GM19025 (cell line): Measurements from ENCODE around the gene ADGRB2.

Experiments
- ATAC-seq: cut with Tn5 transposase; IDR thresholded peaks from one replicate; pipeline ENCODE4 v1.9.1; 2021; ENCODE audit warnings: mild to moderate bottlenecking, low read depth, moderate library complexity; ENCODE audit not compliant: unreplicated experiment

Gene ADGRB2

DNA sequence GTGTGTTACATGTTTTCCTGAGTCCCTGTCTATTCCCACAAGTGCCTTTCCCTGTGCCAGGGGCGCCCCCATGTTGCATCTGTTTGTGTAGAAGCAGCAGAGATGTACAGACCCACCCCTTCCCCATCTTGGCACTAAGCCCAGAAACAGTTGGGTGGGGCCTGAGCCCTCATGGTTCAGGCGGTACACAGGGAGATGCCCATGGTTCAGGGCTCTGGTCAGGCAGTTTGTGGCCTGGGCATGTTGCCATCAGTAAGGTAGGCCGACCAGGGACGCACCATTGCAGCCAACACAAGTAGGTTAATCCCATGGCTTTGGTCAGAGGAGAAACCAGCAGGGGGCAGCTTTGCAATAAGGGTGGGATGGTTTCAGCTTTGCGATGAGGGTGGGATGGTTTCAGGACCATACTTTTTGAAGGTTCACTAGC lies 914 bp upstream of the ADGRB2 start:
- ATAC-seq = no peak

GRCh38 chr1:31763671-31764311 lies 349 bp downstream of the ADGRB2 start:
- ATAC-seq = no peak

DNA sequence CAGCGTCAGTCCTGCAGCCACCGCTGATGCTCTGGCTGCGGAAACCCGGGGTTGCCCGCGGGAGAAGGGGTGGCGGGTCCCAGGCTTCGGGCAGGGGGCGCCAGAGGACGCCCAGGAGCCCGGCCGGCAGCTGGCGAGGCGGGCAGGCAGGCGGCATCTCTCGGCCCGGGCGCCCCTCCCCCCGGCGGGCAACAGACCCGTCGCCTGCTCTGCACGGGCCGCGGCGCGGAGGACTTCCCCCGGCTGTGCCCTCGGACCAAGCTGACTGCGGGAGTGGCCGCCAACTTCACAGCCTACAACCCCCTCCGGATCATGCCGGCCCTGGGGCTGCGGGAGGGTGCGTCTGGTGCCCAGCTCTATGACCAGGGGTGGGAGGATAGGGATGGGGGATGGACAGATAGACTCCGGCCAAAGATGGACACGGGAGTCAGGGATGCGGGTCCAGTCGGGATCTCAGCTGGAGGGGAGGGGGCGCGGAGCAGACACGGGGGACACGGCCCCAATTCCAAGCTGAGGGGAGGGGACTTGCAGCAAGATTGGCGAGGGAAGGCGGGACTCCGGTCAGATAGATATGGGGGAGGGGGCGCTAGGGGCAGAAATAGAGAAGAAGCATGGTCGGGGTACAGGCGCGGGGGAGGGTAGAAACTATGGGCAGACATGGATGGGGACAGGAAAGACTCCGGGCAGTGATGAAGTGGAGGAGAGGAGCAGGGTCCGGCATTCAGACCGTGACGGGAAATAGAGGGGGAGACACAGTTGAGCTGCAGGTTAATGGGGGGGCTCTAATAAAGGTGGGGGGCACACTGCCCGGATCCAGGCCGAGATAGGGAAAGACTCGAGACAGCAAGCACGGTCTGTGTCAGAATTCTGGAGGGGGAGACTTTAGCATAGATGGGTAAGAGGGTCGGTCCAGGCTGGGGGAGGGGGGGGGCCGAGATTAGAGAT lies 1.1 kb downstream of the ADGRB2 start:
- ATAC-seq = no peak

DNA sequence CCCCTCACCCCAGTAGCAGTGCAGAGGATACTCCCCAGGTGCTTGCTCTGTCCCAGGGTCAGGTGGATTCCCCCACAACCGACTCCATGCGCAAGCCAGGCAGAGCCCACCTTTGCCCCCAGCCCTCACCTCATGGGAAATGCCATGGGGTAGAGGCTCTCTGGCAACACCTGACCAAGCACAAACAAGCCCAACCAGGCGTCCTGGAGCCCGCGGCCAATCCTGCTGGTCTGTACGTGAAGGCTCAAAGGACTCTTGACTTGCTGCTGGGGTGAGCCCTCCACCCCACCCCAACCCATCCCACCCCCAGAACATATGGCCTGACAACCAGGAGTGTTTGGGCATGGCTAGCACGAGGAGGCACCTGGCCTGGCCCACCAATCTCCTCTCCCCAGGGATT lies 1.8 kb downstream of the ADGRB2 start:
- ATAC-seq = no peak

DNA sequence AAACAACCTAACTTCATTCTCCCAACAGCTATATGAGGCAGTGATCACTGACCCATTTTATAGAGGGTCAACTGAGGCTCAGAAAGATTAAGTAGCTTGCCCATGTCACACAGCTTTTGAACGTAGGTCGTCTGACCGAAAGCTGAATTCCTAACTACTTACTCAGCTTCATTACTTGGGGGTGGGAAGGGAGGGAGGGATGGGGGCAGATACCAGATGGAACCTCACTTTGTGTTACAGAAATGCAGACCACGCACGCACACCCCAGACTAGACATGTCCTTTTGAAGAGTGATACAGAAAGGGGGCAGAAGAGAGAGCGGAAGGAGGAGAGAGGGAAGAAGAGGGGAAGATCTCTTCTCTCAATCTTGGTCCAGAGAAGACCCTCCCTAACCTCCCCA lies 2.3 kb downstream of the ADGRB2 start:
- ATAC-seq = no peak

DNA sequence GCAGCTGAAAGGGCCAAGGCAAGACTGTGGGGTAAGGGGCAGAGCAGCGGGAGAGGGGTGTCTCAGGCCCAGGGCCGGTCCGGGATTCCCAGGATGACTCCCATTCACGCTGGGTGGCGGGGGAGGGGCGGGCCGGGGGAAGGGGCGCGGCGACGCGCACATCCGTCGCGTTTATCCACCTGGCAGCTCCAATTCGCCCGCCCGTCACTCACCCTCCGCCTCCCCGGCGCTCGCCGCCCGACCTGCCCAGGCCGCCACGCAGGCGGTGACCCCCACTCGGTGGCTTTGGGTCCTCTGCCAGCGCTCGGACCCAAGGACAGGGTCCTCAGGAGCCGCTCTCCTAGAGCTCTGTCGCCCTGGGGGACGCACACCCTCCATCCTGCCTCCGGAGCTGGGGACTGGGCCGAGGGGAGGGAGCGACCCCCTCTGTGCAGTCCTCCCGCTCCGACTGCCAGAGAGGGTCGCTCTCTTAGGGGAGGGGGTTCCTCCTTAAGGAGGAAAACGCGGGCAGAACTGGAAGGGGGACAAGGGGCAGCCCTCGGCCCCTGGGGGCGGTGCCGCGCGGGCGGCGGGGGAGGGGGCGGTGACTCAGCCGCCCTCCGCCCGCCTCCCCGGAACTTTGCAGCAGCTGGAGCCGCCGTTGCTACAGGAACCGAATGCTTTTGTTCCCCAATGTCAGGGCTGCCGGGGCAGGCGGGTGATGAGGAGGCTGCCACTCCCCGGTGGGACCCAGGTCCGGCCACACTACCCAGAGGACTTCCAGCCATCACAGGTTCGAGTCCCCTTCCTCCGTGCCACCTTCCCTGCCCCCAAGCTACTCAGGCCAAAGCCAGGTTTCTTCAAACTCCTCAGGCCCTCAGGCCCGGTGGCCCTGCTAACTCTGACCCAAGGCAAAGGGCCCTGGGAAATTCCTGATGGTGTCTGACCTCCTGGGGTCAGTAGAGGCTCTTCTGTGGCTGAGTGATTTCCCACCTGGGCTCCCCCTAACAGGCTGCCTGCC lies 3.4 kb downstream of the ADGRB2 start:
- ATAC-seq = no peak

- no peak for ATAC-seq
Observed at GRCh38 chr1:31759298-31760023, 4.7 kb downstream of the ADGRB2 start.

DNA sequence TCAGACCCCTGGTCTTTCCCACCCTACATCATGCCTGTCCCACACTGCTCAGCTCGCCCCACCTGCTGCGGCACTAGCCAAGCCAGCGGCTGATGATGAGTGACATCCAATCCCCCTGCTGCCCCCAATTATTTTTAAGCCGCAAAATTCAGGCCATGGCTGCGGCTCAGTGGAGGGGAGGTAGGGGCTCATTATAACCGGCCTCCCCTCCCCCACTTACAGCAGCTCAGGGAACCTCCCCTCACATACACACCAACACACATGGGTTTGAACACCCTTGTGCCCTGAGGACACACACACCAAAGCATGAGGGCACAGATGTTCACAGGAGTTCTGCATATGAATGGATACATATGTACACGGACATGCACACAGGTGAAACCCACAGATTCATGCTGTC lies 5.3 kb downstream of the ADGRB2 start:
- ATAC-seq = no peak

- no peak for ATAC-seq
Observed at GRCh38 chr1:31757989-31758388, 6.2 kb downstream of the ADGRB2 start.

GRCh38 chr1:31757204-31757679 lies 6.9 kb downstream of the ADGRB2 start:
- no peak for ATAC-seq

DNA sequence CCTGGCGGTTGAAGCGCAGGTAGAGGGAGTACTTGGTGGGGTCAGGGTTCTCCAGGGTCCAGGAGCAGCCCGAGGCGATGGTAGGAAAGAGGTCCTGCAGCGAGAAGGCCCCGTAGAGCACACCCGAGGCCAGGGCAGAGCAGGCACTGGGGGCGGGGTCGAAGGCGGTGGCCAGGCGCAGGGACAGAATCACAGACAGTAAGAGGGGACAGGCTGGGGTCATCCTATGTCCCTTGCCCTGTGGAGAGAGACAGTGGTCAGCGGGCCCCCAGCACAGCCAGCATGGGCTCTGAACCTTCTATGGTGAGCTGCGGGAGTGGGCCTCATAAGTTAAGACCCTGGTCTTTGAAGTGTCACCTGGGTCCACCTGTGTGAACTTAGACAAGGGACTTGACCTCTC lies 7.6 kb downstream of the ADGRB2 start:
- ATAC-seq = no peak

DNA sequence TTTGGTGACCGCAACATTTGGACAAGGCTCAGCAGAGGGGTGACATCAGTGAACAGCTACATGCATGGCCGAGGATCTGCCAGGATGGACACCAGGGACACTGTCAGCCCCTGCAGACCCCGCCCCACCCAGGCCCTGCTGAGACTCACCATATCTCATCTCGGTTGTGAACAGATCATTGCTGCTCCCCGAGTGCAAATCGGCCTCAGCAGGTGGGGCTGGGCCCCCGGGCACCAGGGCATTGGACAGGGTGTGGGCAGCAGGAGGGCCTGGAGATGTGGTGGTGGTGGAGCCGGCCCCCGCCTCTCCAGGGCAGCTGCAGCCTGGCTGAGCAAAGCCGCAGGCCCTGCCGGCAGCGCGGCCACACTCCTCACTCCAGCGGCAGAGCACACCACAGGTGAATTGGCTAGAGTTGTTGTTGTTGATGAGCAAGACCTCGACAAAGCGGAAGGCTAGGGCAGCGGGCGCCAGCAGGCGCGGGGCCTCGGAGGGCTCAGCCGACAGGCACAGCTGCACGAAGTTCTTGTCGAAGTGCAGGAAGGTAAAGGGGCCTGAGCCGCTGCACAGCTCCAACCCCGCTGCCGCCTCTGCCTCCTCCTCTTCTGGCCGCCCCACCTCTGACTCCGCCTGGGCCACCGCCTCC lies 8.2 kb downstream of the ADGRB2 start:
- ATAC-seq = no peak

DNA sequence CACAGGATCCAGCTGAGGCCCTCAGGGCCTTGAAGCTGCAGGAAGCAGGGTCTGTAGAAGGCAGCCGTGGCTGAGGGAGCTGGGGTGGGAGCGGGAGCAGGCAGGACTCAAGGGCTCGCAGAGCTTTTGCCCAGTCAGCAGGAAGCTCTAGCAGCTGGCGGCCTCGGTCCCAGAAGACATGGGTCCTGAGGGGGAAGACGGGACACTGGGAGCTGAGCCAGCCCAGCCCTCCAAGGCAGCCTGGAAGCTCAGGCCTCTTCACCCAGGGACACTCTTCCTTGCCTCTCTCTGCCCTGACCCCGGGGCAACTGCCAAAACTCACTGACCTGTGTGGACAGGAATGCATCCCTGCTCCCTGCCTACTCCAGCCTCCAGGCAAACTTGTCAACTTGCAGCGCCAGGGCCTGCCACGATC lies 8.9 kb downstream of the ADGRB2 start:
- no peak for ATAC-seq

DNA sequence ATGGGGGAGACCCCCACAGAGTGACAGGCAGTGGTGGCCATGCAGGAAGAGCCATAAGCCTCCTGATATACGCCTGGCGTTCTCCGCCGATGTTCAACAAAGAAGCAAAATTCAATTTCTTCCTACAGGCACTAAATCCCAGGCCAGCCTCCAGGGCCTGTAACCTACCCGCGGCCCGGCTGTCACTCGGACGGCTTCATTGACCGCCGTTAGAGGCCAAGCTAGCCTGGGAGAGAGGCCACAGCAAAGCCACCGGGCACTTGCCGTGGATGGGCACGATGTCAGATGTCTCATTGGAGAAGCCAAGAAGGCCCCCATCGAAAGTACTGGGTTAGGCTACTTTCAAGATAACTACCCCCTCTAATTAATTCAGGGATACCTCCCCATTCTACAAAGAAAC lies 9.7 kb downstream of the ADGRB2 start:
- ATAC-seq = no peak

- no peak for ATAC-seq
Observed at GRCh38 chr1:31753707-31754349, 10.3 kb downstream of the ADGRB2 start.

DNA sequence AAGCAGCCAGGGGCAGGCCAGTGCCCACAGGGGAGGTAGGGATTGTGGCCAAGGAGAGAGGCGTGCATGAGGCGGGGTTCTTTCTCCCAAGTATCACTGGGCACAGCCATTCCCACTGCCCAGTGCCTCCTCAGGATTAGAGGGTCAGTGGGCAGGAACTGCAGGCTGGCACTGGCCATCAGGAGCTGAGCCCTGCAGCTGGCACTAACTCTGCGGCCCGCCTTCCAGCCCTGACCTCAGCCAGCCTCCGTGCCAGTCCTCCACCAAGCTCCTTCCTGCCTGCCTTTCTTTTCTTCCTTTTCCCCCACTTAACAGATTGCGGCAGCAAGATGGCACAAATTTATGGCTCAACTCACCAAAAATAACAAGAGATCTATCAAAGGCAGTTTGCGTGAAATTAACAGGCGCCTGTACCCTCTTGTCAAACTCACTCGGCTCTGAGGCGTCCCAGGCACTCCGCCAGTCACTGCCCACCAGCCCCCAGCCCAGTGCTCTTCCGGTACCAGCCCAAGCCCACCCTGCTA lies 11.1 kb downstream of the ADGRB2 start:
- no peak for ATAC-seq

DNA sequence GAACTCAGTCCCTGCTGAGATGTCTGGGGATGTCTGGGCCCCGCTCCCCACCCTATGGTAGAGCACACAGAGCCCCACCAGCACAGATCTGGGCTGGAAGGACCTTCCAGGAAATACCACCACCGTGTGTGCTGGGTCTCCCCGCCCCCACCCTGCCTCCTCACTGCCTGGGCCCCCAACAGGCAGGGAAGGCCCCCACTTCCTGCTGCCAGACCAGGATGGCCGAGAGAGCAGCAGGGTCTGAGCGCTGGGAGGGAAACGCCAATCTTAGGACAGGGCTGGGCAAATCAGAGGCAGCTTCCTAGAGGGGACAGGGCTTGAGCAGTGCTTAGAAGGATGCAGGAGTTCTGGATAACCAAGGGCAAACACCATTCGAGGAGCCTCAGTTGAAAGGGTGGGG lies 11.9 kb downstream of the ADGRB2 start:
- ATAC-seq = no peak

- no peak for ATAC-seq
Observed at GRCh38 chr1:31751822-31752241, 12.3 kb downstream of the ADGRB2 start.
